Muscle of back (tissue), 11 donors: ENCODE results near the gene PRDM8. TPM values are rescaled to one million over a fixed set of nuclear protein-coding genes. Genes with fewer than 3 reads are reported as not detected.
"Not testable (repeated sequence)": the region's sequence is repeated elsewhere in the genome, so short reads cannot be mapped to it uniquely, and the experiment has no call there.

ENCODE experiments used
- DNase-seq, 3 donors: peaks; one replicate each; pipeline versions ENCODE4 v3.0.0 to v3.0.0-alpha.2; 2013
- polyA plus RNA-seq, 10 donors: library from polyadenylated mRNA; unstranded; fragments of 120-200 nt; gene quantifications; one replicate each; pipeline ENCODE4 v1.2.1, GENCODE V29; 2013; ENCODE audit not compliant: insufficient read length in 10 of 10

Gene PRDM8
- polyA plus RNA-seq, 10 donors, result 8.6 to 23.9 (median 11.9) TPM

GRCh38 chr4:80226094-80226493 lies 28.8 kb downstream of the PRDM8 start:
- no peak for DNase-seq

- DNase-seq, result no peak
Measured at GRCh38 chr4:80228460-80228859, 31.2 kb downstream of the PRDM8 start.

- no peak for DNase-seq
Measured at GRCh38 chr4:80229128-80229527, 31.8 kb downstream of the PRDM8 start.

- DNase-seq, result no peak
Measured at GRCh38 chr4:80229590-80229989, 32.3 kb downstream of the PRDM8 start.

GRCh38 chr4:80231180-80231579 lies 33.9 kb downstream of the PRDM8 start:
- DNase-seq, result no peak

- DNase-seq, result no peak
Measured at GRCh38 chr4:80232707-80233370, 35.5 kb downstream of the PRDM8 start.

GRCh38 chr4:80233390-80233789 lies 36.1 kb downstream of the PRDM8 start:
- no peak for DNase-seq

- no peak for DNase-seq
Measured at GRCh38 chr4:80235451-80235850, 38.1 kb downstream of the PRDM8 start.

- DNase-seq, result peak in 1 of 3 donors; percentile 90
Measured at GRCh38 chr4:80237992-80238391, 40.7 kb downstream of the PRDM8 start.

- peak in 1 of 3 donors; percentile 64 for DNase-seq
Measured at GRCh38 chr4:80239480-80240150, 42.3 kb downstream of the PRDM8 start.

GRCh38 chr4:80240976-80241375 lies 43.7 kb downstream of the PRDM8 start:
- peak in 1 of 3 donors; percentile 55 for DNase-seq

GRCh38 chr4:80243274-80244018 lies 46.1 kb downstream of the PRDM8 start:
- DNase-seq, result no peak

- not testable (repeated sequence) for DNase-seq
Measured at GRCh38 chr4:80247484-80247883, 50.2 kb downstream of the PRDM8 start.

GRCh38 chr4:80249144-80249543 lies 51.8 kb downstream of the PRDM8 start:
- DNase-seq, result no peak

- no peak for DNase-seq
Measured at GRCh38 chr4:80252427-80252826, 55.1 kb downstream of the PRDM8 start.

GRCh38 chr4:80252953-80253352 lies 55.6 kb downstream of the PRDM8 start:
- DNase-seq, result no peak

- no peak for DNase-seq
Measured at GRCh38 chr4:80253510-80253909, 56.2 kb downstream of the PRDM8 start.

Other genes starting within 250 kb of the PRDM8 start
- gene ANTXR2, start 124.3 kb upstream of the PRDM8 start, polyA plus RNA-seq, result 100 to 1,000 TPM in 8 of 10 donors, 10 to 100 TPM in 2; 95.8 to 126 (median 107) TPM
- 1 to 10 TPM in 6 of 10 donors, under 1 TPM in 4; 0.45 to 1.8 (median 1.1) TPM for gene FGF5, start 69.2 kb downstream of the PRDM8 start, polyA plus RNA-seq
- under 1 TPM in 2 of 10 donors, not detected in 8; 0.24 to 0.46 TPM for gene CFAP299, start 138.2 kb downstream of the PRDM8 start, polyA plus RNA-seq